Activated naive CD8-positive, alpha-beta T cell treated with anti-CD3 and anti-CD28 coated beads for 36 hours (primary cell): Measurements from ENCODE around the gene PTTG1IP. TPM values are rescaled to one million over a fixed set of nuclear protein-coding genes. Genes with fewer than 3 reads are reported as not detected.
"Not testable (repeated sequence)": the region's sequence is repeated elsewhere in the genome, so short reads cannot be mapped to it uniquely, and the experiment has no call there.

Experiments used
- DNase-seq: peaks from one replicate; pipeline ENCODE4 v3.0.0; 2021
- H3K27ac Mint-ChIP-seq: one replicate; pipeline ENCODE4 v1.8.0; 2022; ENCODE audit warnings: mild to moderate bottlenecking, moderate library complexity, mixed read lengths
- H3K27me3 Mint-ChIP-seq: one replicate; pipeline ENCODE4 v1.8.0; 2022; ENCODE audit warnings: mild to moderate bottlenecking, mixed read lengths
- H3K36me3 Mint-ChIP-seq: one replicate; pipeline ENCODE4 v1.8.0; 2021; ENCODE audit warnings: mild to moderate bottlenecking, mixed read lengths
- H3K4me1 Mint-ChIP-seq: one replicate; pipeline ENCODE4 v1.8.0; 2021; ENCODE audit warnings: mixed read lengths
- H3K4me3 Mint-ChIP-seq: one replicate; pipeline ENCODE4 v1.8.0; 2022; ENCODE audit warnings: mild to moderate bottlenecking, moderate library complexity, mixed read lengths
- H3K9me3 Mint-ChIP-seq: one replicate; pipeline ENCODE4 v1.8.0; 2022; ENCODE audit warnings: mixed read lengths
- total RNA-seq, 2 experiments: library from RNA; stranded (reverse); gene quantifications; one replicate each; pipeline ENCODE4 v1.2.3, GENCODE V29; 2021

The PTTG1IP gene
- total RNA-seq, 2 experiments from 2014 or later = 40.3 to 44.7 TPM

DNA sequence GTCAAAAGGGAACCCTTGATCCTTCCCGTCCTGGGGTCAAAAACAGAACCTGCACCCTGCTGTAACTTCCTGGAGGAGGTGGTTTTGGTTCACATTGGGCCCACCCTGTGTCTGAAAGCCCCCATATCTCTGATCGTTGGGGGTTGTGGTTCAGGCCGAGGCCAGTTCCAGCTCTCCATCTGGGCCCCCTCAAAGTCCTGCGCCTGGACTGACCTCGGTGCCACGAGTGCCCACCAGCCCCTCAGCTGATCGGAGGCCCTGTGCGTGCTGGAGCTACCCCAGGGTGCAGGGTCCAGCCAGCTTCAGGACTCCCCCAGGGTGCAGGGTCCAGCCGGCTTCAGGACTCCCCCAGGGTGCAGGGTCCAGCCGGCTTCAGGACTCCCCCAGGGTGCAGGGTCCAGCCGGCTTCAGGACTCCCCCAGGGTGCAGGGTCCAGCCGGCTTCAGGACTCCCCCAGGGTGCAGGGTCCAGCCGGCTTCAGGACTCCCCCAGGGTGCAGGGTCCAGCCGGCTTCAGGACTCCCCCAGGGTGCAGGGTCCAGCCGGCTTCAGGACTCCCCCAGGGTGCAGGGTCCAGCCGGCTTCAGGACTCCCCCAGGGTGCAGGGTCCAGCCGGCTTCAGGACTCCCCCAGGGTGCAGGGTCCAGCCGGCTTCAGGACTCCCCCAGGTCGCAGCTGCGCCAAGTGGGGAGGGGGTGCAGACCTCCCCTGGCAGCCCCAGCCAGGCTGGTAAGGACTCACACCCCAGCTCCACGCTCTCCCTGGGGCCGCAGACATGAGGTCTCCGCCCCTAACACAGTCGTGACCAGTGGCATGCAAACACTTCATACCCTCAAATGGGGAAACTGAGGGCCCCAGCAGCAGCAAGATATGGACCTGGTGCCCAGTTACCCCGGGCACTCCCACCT lies 39.3 kb upstream of the PTTG1IP start:
- not testable (repeated sequence) for DNase-seq, H3K27me3 Mint-ChIP-seq, H3K9me3 Mint-ChIP-seq
- Mint-ChIP-seq H3K4me3 (peak overlapping the region; percentile 84), H3K36me3 (peaks cover 25% of the 10 kb centered on the region), H3K4me1 (peaks cover 80% of the 10 kb centered on the region), H3K27ac (peak overlapping the region; percentile 85)

- H3K27me3 Mint-ChIP-seq = no peaks in the 10 kb centered on the region
- H3K4me1 Mint-ChIP-seq = peaks cover 77% of the 10 kb centered on the region
- no peaks in the 10 kb centered on the region for H3K9me3 Mint-ChIP-seq
- H3K36me3 Mint-ChIP-seq = peaks cover 23% of the 10 kb centered on the region
- no peak for DNase-seq
- peak overlapping the region; percentile 38 for H3K4me3 Mint-ChIP-seq
- H3K27ac Mint-ChIP-seq = peak overlapping the region; percentile 77
Observed at GRCh38 chr21:44912158-44912473, 38.6 kb upstream of the PTTG1IP start.

DNA sequence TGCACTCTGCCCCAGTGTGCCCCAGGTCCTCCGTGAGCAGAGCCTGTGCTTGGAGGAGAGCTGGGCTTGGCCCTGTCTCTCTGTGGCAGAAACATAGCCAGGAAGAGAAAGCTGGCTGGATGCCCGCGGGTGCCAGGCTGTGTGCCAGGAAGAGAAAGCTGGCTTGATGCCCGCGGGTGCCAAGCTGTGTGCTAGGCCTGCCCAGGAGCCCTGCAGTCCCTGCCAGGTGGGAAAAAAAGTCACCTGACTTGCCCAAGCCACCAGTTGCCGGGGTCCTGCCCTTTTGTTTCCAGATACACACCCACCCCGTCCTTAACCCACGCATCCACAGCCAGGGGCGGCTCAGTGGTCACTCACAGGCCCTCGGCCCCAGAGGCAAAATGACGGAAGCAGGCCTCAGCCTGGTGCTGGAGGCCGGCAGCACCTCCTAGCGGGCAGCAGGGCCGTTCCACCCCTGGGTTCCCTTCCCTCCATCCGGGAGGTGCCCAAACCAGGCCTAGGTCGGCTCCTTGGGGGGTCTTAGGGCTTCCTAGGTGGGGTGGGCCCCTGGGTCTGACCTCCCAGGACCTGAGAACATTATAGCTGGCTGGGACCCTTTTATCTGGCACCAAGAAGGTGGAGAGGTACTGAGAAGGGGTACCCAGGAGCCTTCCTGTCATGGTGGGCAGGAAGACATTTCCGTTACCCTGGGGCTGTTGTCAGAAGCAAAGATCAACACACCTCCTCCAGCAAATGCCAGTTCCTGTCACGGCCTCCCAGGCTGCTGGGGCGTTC lies 38.1 kb upstream of the PTTG1IP start:
- Mint-ChIP-seq H3K36me3 (peaks cover 21% of the 10 kb centered on the region), H3K27me3 (no peaks in the 10 kb centered on the region), H3K4me1 (peaks cover 71% of the 10 kb centered on the region), H3K27ac (peak overlapping the region; percentile 77), H3K4me3 (peak overlapping the region; percentile 38), H3K9me3 (no peaks in the 10 kb centered on the region)
- peak; percentile 70 for DNase-seq

DNA sequence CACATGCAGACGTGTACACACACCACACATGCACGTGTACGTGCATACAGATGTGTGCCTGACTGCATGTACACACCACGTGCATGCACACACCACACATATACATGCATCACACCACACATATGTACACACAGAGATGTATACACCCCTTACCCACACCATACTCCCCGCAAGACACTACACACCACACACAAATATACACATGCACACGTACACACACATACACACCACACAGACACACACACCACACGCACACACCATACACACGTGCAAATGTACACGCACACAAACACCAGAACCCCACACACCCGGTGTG lies 37.5 kb upstream of the PTTG1IP start:
- Mint-ChIP-seq H3K4me1 (peaks cover 67% of the 10 kb centered on the region), H3K4me3 (peak overlapping the region; percentile 38), H3K27ac (peak overlapping the region; percentile 77), H3K9me3 (no peaks in the 10 kb centered on the region), H3K36me3 (peaks cover 26% of the 10 kb centered on the region), H3K27me3 (no peaks in the 10 kb centered on the region)
- DNase-seq = no peak

DNA sequence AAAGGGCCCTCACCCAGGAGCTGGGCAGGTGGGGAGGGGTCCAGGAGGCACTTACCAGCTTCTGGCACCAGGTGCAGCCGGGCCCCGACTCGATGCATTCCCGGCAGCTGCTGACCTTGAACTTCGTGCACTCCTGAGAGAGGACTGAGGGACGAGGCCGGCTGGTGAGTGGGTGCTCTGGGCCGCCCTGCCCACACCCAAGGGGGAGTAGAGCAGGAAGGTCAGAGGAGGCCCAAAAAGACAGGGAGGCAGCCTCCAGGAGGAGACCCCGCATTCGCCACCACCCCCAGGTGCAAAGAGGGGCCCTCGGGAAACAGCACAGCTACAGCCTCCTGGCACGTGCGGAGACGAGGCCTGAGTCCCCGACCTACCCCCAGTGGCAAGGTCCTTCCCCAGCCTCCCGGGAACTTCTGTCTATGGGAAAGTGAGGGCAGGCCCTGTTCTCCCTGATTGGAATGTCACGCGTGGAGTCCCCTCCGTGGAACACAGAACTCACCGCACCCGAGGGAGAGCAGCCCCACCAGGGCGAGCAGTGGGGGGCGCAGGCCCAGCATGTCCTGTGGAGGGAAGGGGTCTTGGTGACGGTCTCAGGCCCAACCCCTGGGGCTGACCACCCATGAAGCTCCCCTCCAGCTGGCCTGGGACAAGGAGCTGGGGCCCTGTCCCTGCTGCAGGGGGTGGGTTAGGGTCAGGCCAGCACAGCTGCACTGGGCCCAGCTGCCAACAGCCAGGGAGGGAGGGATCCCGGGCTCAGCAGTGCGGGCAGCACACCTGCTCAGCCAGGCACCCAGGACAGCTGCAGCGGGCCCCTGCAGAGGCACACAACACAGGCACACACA lies 37.0 kb upstream of the PTTG1IP start:
- Mint-ChIP-seq H3K27me3 (no peaks in the 10 kb centered on the region), H3K9me3 (no peaks in the 10 kb centered on the region), H3K27ac (peak overlapping the region; percentile 77), H3K4me3 (peak overlapping the region; percentile 38), H3K4me1 (peaks cover 63% of the 10 kb centered on the region), H3K36me3 (peaks cover 25% of the 10 kb centered on the region)
- DNase-seq = no peak

GRCh38 chr21:44909719-44910118 lies 36.2 kb upstream of the PTTG1IP start:
- no peak for DNase-seq
- Mint-ChIP-seq H3K27ac (peak overlapping the region; percentile 63), H3K27me3 (no peaks in the 10 kb centered on the region), H3K4me3 (no peak overlapping the region), H3K4me1 (peaks cover 57% of the 10 kb centered on the region), H3K36me3 (peaks cover 22% of the 10 kb centered on the region), H3K9me3 (no peaks in the 10 kb centered on the region)

- H3K9me3 Mint-ChIP-seq = no peaks in the 10 kb centered on the region
- no peak for DNase-seq
- peaks cover 49% of the 10 kb centered on the region for H3K4me1 Mint-ChIP-seq
- no peak overlapping the region for H3K4me3 Mint-ChIP-seq
- peaks cover 28% of the 10 kb centered on the region for H3K36me3 Mint-ChIP-seq
- H3K27ac Mint-ChIP-seq = peak overlapping the region; percentile 68
- H3K27me3 Mint-ChIP-seq = no peaks in the 10 kb centered on the region
Observed at GRCh38 chr21:44908908-44909307, 35.4 kb upstream of the PTTG1IP start.

GRCh38 chr21:44907966-44908895 lies 34.7 kb upstream of the PTTG1IP start:
- peak overlapping the region; percentile 79 for H3K27ac Mint-ChIP-seq
- H3K27me3 Mint-ChIP-seq = no peaks in the 10 kb centered on the region
- DNase-seq = no peak
- H3K4me3 Mint-ChIP-seq = no peak overlapping the region
- H3K36me3 Mint-ChIP-seq = peaks cover 32% of the 10 kb centered on the region
- no peaks in the 10 kb centered on the region for H3K9me3 Mint-ChIP-seq
- H3K4me1 Mint-ChIP-seq = peaks cover 47% of the 10 kb centered on the region

DNA sequence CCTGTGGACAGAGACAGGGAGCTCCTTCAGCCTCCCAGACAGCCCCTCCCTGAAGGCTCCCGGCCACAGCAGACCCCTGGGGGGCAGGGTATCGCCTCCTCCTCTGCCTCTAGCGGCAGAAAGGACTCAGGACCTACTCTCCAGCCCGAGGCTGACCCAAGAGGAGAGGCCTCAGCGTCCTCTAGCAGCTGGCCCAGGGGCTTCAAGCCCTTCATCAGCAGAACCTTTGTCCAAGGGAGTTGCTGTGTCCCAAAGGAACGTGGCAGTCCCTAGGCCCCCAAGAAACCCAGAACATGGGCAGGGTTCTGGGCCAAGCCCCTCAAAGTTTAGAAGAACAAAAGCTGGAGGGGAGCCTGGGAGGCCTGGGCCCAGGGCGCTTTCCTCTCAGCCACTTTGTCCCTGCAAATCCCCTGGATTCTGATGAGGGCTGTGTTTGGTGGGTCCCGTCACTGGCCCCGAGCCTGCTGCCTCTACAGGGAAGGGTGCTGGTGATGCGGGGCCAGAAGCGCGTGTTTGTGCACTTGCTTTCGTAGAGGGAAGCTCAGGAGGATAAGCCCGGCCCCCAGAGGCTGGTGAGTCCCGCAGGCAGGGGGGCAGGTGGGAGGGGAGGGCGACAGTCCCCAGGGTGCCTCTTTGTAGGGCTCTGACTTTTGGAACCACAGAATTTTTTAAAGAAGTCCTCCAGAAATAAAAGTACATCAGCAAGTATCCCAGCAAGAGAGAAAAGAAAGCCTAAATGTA lies 33.9 kb upstream of the PTTG1IP start:
- Mint-ChIP-seq H3K27me3 (no peaks in the 10 kb centered on the region), H3K4me3 (peak overlapping the region; percentile 9), H3K9me3 (no peaks in the 10 kb centered on the region), H3K4me1 (peaks cover 42% of the 10 kb centered on the region), H3K36me3 (peaks cover 40% of the 10 kb centered on the region), H3K27ac (peak overlapping the region; percentile 79)
- no peak for DNase-seq

DNA sequence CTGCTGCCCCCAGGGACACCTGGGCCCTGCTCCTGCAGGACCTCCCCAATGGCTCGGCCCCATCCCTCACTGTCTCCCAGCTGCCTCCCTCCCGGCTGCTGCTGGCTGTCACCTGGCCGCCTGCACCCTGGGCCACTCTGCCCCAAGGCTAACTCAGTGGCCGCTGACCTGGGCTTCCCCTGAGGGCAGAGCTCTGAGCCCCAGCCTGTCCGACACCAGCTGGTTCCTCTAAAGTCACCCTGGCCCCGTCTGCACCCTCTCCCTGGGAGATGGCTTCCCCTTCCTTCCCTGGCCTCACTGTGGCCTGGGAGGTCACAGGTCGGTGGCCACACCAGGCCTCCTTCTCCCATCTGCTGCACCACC lies 32.2 kb upstream of the PTTG1IP start:
- H3K4me1 Mint-ChIP-seq = peaks cover 27% of the 10 kb centered on the region
- H3K27ac Mint-ChIP-seq = peak overlapping the region; percentile 29
- H3K9me3 Mint-ChIP-seq = no peaks in the 10 kb centered on the region
- no peak for DNase-seq
- peaks cover 48% of the 10 kb centered on the region for H3K36me3 Mint-ChIP-seq
- H3K27me3 Mint-ChIP-seq = no peaks in the 10 kb centered on the region
- no peak overlapping the region for H3K4me3 Mint-ChIP-seq

- Mint-ChIP-seq H3K27ac (no peak overlapping the region), H3K4me1 (peaks cover 23% of the 10 kb centered on the region), H3K36me3 (peaks cover 49% of the 10 kb centered on the region), H3K9me3 (no peaks in the 10 kb centered on the region), H3K4me3 (no peak overlapping the region), H3K27me3 (no peaks in the 10 kb centered on the region)
- no peak for DNase-seq
Observed at GRCh38 chr21:44905016-44905727, 31.7 kb upstream of the PTTG1IP start.

- DNase-seq = no peak
- no peak overlapping the region for H3K4me3 Mint-ChIP-seq
- H3K27me3 Mint-ChIP-seq = no peaks in the 10 kb centered on the region
- no peaks in the 10 kb centered on the region for H3K9me3 Mint-ChIP-seq
- peaks cover 43% of the 10 kb centered on the region for H3K36me3 Mint-ChIP-seq
- H3K4me1 Mint-ChIP-seq = peaks cover 17% of the 10 kb centered on the region
- H3K27ac Mint-ChIP-seq = peak overlapping the region; percentile 8
Observed at GRCh38 chr21:44904141-44904923, 30.8 kb upstream of the PTTG1IP start.

DNA sequence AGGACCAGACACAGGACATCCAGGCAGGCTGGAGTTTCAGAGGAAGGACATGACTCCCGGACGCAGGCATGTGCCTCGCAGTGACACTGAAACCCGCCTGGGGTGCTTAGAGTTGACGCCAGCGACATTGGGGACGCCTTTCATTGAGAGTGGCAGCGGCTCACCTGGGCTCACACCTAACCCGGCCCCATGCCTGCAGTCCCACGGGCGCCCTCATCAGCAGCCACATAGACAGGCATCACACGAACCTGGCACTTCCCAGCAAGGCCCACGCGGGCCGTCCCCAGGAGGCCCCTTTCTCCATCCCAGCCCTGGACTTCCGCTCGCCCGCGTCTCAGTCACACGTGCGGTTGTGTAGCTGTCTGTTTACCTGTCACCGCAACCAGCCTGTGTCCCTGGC lies 30.2 kb upstream of the PTTG1IP start:
- Mint-ChIP-seq H3K27ac (no peak overlapping the region), H3K27me3 (no peaks in the 10 kb centered on the region), H3K36me3 (peaks cover 40% of the 10 kb centered on the region), H3K9me3 (no peaks in the 10 kb centered on the region), H3K4me3 (no peak overlapping the region), H3K4me1 (peaks cover 11% of the 10 kb centered on the region)
- DNase-seq = no peak
